Adrenal gland (tissue), 5 donors: ENCODE data around the gene CCDC142.

Experiments
- CTCF ChIP-seq, 6 experiments: fragments of 450-650 bp in 4 of 6; fragments of 200-600 bp in 2 of 6; sonication (generic) in 1 of 6; IDR thresholded peaks; 1 replicate in 5 of 6; 2 replicates in 1 of 6; pipeline versions ENCODE4 v1.5.1 to v1.8.0; 2016 to 2021; ENCODE audit warnings: antibody characterized with exemption in 6 of 6, mild to moderate bottlenecking in 2 of 6, moderate library complexity in 1 of 6
- POLR2A ChIP-seq, 2 donors: fragments of 450-650 bp; IDR thresholded peaks; one replicate each; pipeline ENCODE4 v1.6.1; 2017; ENCODE audit warnings: antibody characterized with exemption in 2 of 2, mild to moderate bottlenecking in 2 of 2, moderate library complexity in 1 of 2
- donor health status: DM: no; HTN: no; CAD: no.

GRCh38 chr2:74507926-74508520 is 25.2 kb upstream of the CCDC142 start:
- TF ChIP-seq CTCF (IDR thresholded peaks at IDR 0.05): no peak
- no peak for TF ChIP-seq POLR2A (IDR thresholded peaks at IDR 0.05)
